Suprapubic skin (tissue), 4 donors: ENCODE measurements around the gene PRX.

Source experiments
- CTCF ChIP-seq, 2 donors: fragments of 200-600 bp in 1 of 2; fragments of 450-650 bp in 1 of 2; sonication (generic) in 1 of 2; IDR thresholded peaks; one replicate each; pipeline ENCODE4 v1.5.1; 2016 to 2019; ENCODE audit warnings: antibody characterized with exemption in 2 of 2, mild to moderate bottlenecking in 1 of 2, moderate library complexity in 1 of 2
- POLR2A ChIP-seq, 2 donors: fragments of 450-650 bp; IDR thresholded peaks; one replicate each; pipeline ENCODE4 v1.6.1; 2017; ENCODE audit warnings: antibody characterized with exemption in 2 of 2, mild to moderate bottlenecking in 2 of 2, moderate library complexity in 2 of 2
- POLR2AphosphoS5 ChIP-seq, 3 donors: sonication (generic); formaldehyde crosslinking; IDR thresholded peaks; one replicate each; pipeline ENCODE4 v1.6.1; 2017; ENCODE audit warnings: antibody characterized with exemption in 3 of 3

GRCh38 chr19:40392894-40393517 lies 20.2 kb downstream of the PRX start:
- peak in 1 of 2 donors; percentile 11 for TF ChIP-seq CTCF (IDR thresholded peaks at IDR 0.05)
- no peak for TF ChIP-seq POLR2AphosphoS5 (IDR thresholded peaks at IDR 0.05)
- TF ChIP-seq POLR2A (IDR thresholded peaks at IDR 0.05) = no peak
